GM23338 (cell line): ENCODE results near the gene AGAP3. TPM values are rescaled to one million over a fixed set of nuclear protein-coding genes. Genes with fewer than 3 reads are reported as not detected.

ENCODE experiments used
- ATAC-seq: fragments of 200-7000 bp; cut with Tn5 transposase; 3 replicates; pipeline ENCODE4 v1.9.1; 2020
- DNase-seq: peaks from one replicate; pipeline ENCODE4 v3.0.0-alpha.2; 2015; ENCODE audit warnings: low spot score
- H2AFZ ChIP-seq: fragments of 200-600 bp; sonication (generic); 2 replicates; pipeline ENCODE4 v1.8.0; 2016; ENCODE audit warnings: antibody characterized with exemption, mild to moderate bottlenecking, moderate library complexity
- H3F3A ChIP-seq: fragments of 200-600 bp; sonication (generic); replicated peaks from 2 replicates; pipeline ENCODE4 v1.8.0; 2017; ENCODE audit warnings: antibody characterized with exemption, mixed run types, low read depth
- H3K27ac ChIP-seq: fragments of 200-600 bp; sonication (generic); 2 replicates; pipeline ENCODE4 v1.6.1; 2016; ENCODE audit warnings: low read depth
- H3K27me3 ChIP-seq: fragments of 200-600 bp; sonication (generic); 2 replicates; pipeline ENCODE4 v1.8.0; 2016; ENCODE audit warnings: mild to moderate bottlenecking, mixed run types, moderate library complexity; ENCODE audit not compliant: insufficient read depth
- H3K36me3 ChIP-seq: fragments of 200-600 bp; sonication (generic); 2 replicates; pipeline ENCODE4 v1.8.0; 2016; ENCODE audit warnings: mild to moderate bottlenecking; ENCODE audit not compliant: insufficient read depth
- H3K4me1 ChIP-seq: fragments of 200-600 bp; sonication (generic); 2 replicates; pipeline ENCODE4 v1.8.0; 2016; ENCODE audit warnings: mild to moderate bottlenecking, moderate library complexity; ENCODE audit not compliant: insufficient read depth
- H3K4me2 ChIP-seq: fragments of 200-600 bp; sonication (generic); 2 replicates; pipeline ENCODE4 v1.7.1; 2017; ENCODE audit warnings: mixed run types
- H3K4me3 ChIP-seq: fragments of 200-600 bp; sonication (generic); 2 replicates; pipeline ENCODE4 v1.6.1; 2016; ENCODE audit warnings: mixed run types
- H3K79me2 ChIP-seq: fragments of 200-600 bp; sonication (generic); replicated peaks from 2 replicates; pipeline ENCODE4 v1.8.0; 2017; ENCODE audit warnings: mild to moderate bottlenecking; ENCODE audit not compliant: insufficient read depth
- H3K9me2 ChIP-seq: fragments of 200-600 bp; sonication (generic); 2 replicates; pipeline ENCODE4 v1.8.0; 2017; ENCODE audit not compliant: insufficient read depth
- H4K20me1 ChIP-seq: fragments of 200-600 bp; sonication (generic); replicated peaks from 2 replicates; pipeline ENCODE4 v1.8.0; 2017; ENCODE audit warnings: mild to moderate bottlenecking; ENCODE audit not compliant: insufficient read depth
- H3K27ac Mint-ChIP-seq: 2 replicates; pipeline ENCODE4 v1.8.0; 2020; ENCODE audit warnings: inconsistent platforms, mild to moderate bottlenecking, moderate library complexity, mixed read lengths
- H3K27me3 Mint-ChIP-seq: 3 replicates; pipeline ENCODE4 v1.8.0; 2022; ENCODE audit warnings: low read depth, mild to moderate bottlenecking, moderate library complexity, mixed read lengths, inconsistent platforms; ENCODE audit not compliant: insufficient read depth, poor library complexity
- H3K36me3 Mint-ChIP-seq: 3 replicates; pipeline ENCODE4 v1.8.0; 2021; ENCODE audit warnings: low read depth, mild to moderate bottlenecking, inconsistent platforms, moderate library complexity, mixed read lengths
- H3K4me1 Mint-ChIP-seq: 3 replicates; pipeline ENCODE4 v1.8.0; 2020; ENCODE audit warnings: mild to moderate bottlenecking, inconsistent platforms, mixed read lengths
- H3K4me3 Mint-ChIP-seq: 3 replicates; pipeline ENCODE4 v1.8.0; 2021; ENCODE audit warnings: moderate library complexity, mild to moderate bottlenecking, inconsistent platforms, mixed read lengths
- H3K9me3 Mint-ChIP-seq: 3 replicates; pipeline ENCODE4 v1.8.0; 2020; ENCODE audit warnings: moderate library complexity, mild to moderate bottlenecking, inconsistent platforms, mixed read lengths
- CTCF ChIP-seq, 2 experiments: fragments of 200-600 bp in 1 of 2; sonication (generic) in 1 of 2; conservative IDR thresholded peaks; 2 replicates each; pipeline versions ENCODE4 v1.5.1 to v1.6.1; 2016 to 2017; ENCODE audit warnings: antibody characterized with exemption in 2 of 2, low read depth in 2 of 2, mild to moderate bottlenecking in 2 of 2, moderate library complexity in 1 of 2
- POLR2AphosphoS5 ChIP-seq: IDR thresholded peaks from 2 replicates; pipeline ENCODE4 v1.6.1; 2016; ENCODE audit warnings: antibody characterized with exemption, low read depth
- ZNF462 ChIP-seq: fragments of 250-450 bp; sonication (Bioruptor Pico); IDR thresholded peaks from 2 replicates; pipeline ENCODE4 v1.5.0; 2020; ENCODE audit warnings: mild to moderate bottlenecking, moderate library complexity
- polyA plus RNA-seq: library from polyadenylated mRNA; unstranded; fragments of >200 nt; fragmentation: Nextera tagmentation; extraction: Ambion mirVana; gene quantifications from 2 replicates; pipeline ENCODE4 v1.2.1, GENCODE V29; 2016
- total RNA-seq: library from RNA; depleted of rRNA; stranded (reverse); fragments of >200 nt; shearing (Covaris generic); gene quantifications from 2 replicates; pipeline ENCODE4 v1.2.3, GENCODE V29; 2014

The AGAP3 gene
- total and polyA plus RNA-seq, 2 experiments from 2014 or later: 24.0 to 39.2 TPM

GRCh38 chr7:151059367-151060112, 26.7 kb upstream of the AGAP3 start, which contains the start of gene SLC4A2:
TSS of gene SLC4A2 (plus strand) at chr7:151059589. CDS start at chr7:151061988, 2,399 bp downstream.
- H3K36me3 Mint-ChIP-seq: peaks cover 4% of the 10 kb centered on the region; the same call in 1 of the 3 replicates
- H3K4me3 Mint-ChIP-seq: peak within 1 kb of the TSS; percentile 86
- peak in 1 of 2 experiments; percentile 53; a peak in 3 of 4 replicates for TF ChIP-seq CTCF (conservative IDR thresholded peaks at IDR 0.05; ENCODE audit: low read depth in 2 of 2)
- TF ChIP-seq POLR2AphosphoS5: peak; percentile 64; the same call in 1 of the 2 replicates
- no peak for TF ChIP-seq ZNF462 (CRISPR knock-in tag)
- H3K4me2 ChIP-seq: peak within 1 kb of the TSS; percentile 95
- peak within 1 kb of the TSS; percentile 52 for H2AFZ ChIP-seq
- no peaks in the 10 kb centered on the region for H3K9me3 Mint-ChIP-seq
- H3K36me3 ChIP-seq: peaks cover 2% of the 10 kb centered on the region; the same call in 1 of the 2 replicates
- DNase-seq (peak; percentile 93), ATAC-seq (no peak)
- H3K27me3 Mint-ChIP-seq: peaks cover 45% of the 10 kb centered on the region
- peaks cover 47% of the 10 kb centered on the region for H3K4me1 Mint-ChIP-seq
- peaks cover 36% of the 10 kb centered on the region for H3K27me3 ChIP-seq
- peaks cover 14% of the 10 kb centered on the region for H3F3A ChIP-seq
- peaks cover 11% of the 10 kb centered on the region for H3K79me2 ChIP-seq
- H3K9me2 ChIP-seq: no peaks in the 10 kb centered on the region
- peaks cover 36% of the 10 kb centered on the region for H3K4me1 ChIP-seq
- H4K20me1 ChIP-seq: no peaks in the 10 kb centered on the region; the same call in 1 of the 2 replicates
- 0 out of 2 replicates have a peak within 1 kb of the TSS, but pooled peaks have one; percentile 40 for H3K27ac Mint-ChIP-seq
- no peak within 1 kb of the TSS for H3K27ac ChIP-seq
- H3K4me3 ChIP-seq: peak within 1 kb of the TSS; percentile 99
